ENCODE measurements around the gene HOOK2. TPM values are rescaled to one million over a fixed set of nuclear protein-coding genes. Genes with fewer than 3 reads are reported as not detected.
A peak's percentile ranks its signal among the peaks of the same experiment; 100 is the strongest.

HOOK2 gene
- total and polyA plus RNA-seq, 7 experiments from 2014 or later, result 4.0 to 37.5 (median 20.1) TPM

GRCh38 chr19:12789904-12790619 lies 14.7 kb upstream of the HOOK2 start:
- peaks cover 19 to 37% (median 30%) of the 10 kb centered on the region in 7 donors for H3K4me1 Mint-ChIP-seq
- H3K4me3 Mint-ChIP-seq, result peak overlapping the region; percentile 89 to 98 (median 94)
- H3K36me3 Mint-ChIP-seq, result peaks cover 0 to 6% (median 0%) of the 10 kb centered on the region in 5 donors
- peak; percentile 80 to 97 (median 83) for DNase-seq
- Histone ChIP-seq H3K9me3 (ENCODE audit: control insufficient read depth in 2 of 3, low read length in 3 of 3) (no peaks in the 10 kb centered on the region), H3K4me3 (ENCODE audit: low read length) (peak overlapping the region; percentile 98), H3K36me3 (ENCODE audit: control insufficient read depth in 2 of 3, insufficient read depth in 3 of 3, low read length in 3 of 3) (peaks cover 0 to 20% (median 0%) of the 10 kb centered on the region in 3 experiments), H3K4me1 (ENCODE audit: control insufficient read depth in 2 of 2, insufficient read depth in 2 of 2, low read length in 2 of 2) (peaks cover 42% of the 10 kb centered on the region in 2 donors), H3K27ac (ENCODE audit: low read depth, low read length) (peak overlapping the region; percentile 99), H3K27me3 (ENCODE audit: control insufficient read depth in 2 of 2, insufficient read depth in 2 of 2, low read length in 2 of 2) (no peaks in the 10 kb centered on the region)
- H3K27ac Mint-ChIP-seq, result peak overlapping the region; percentile 97 to 100 (median 100)
- ChIA-PET POLR2A (interaction anchor here (0.6 to 8.4 kb wide), 12 partner anchors 10 to 1734 kb away, joined by 3 to 621 read pairs (median 12); partner anchors contain the start of genes CALR, GCDH, GET3 and HOOK2), CTCF (interaction anchor here (0.8 to 3.7 kb wide), 4 partner anchors 7 to 13 kb away, joined by 3 to 71 read pairs (median 23); partner anchors contain the start of gene HOOK2)
- peaks cover 0 to 2% (median 0%) of the 10 kb centered on the region in 5 donors for H3K27me3 Mint-ChIP-seq
- ATAC-seq, result peak; percentile 48
- intact Hi-C loops (cut with micrococcal nuclease), result loop anchor here (1.0 to 5.0 kb wide), 10 partner anchors 8 to 1698 kb away; partner anchors contain the start of genes CALR (in 2 of the 2), DHPS (in 1 of the 2), IER2 (in 1 of the 2) and STX10 (in 1 of the 2)
- peaks cover 0 to 27% (median 0%) of the 10 kb centered on the region in 11 donors for H3K9me3 Mint-ChIP-seq

- peaks cover 17 to 30% (median 22%) of the 10 kb centered on the region in 7 donors for H3K4me1 Mint-ChIP-seq
- Histone ChIP-seq H3K27ac (ENCODE audit: low read depth, low read length) (peak overlapping the region; percentile 99), H3K4me1 (ENCODE audit: control insufficient read depth in 2 of 2, insufficient read depth in 2 of 2, low read length in 2 of 2) (peaks cover 41 to 43% of the 10 kb centered on the region in 2 donors), H3K27me3 (ENCODE audit: control insufficient read depth in 2 of 2, insufficient read depth in 2 of 2, low read length in 2 of 2) (no peaks in the 10 kb centered on the region), H3K4me3 (ENCODE audit: low read length) (no peak overlapping the region), H3K36me3 (ENCODE audit: control insufficient read depth in 2 of 3, insufficient read depth in 3 of 3, low read length in 3 of 3) (peaks cover 0 to 20% (median 0%) of the 10 kb centered on the region in 3 experiments), H3K9me3 (ENCODE audit: control insufficient read depth in 2 of 3, low read length in 3 of 3) (no peaks in the 10 kb centered on the region)
- no peak for ATAC-seq
- H3K27me3 Mint-ChIP-seq, result peaks cover 0 to 2% (median 0%) of the 10 kb centered on the region in 5 donors
- H3K4me3 Mint-ChIP-seq, result peak overlapping the region; percentile 61 to 95 (median 84)
- DNase-seq, result peak in 2 of 9 donors; percentile 33 to 44
- intact Hi-C loops (cut with micrococcal nuclease), result no loop called here
- POLR2A ChIA-PET, result interaction anchor here (0.6 to 2.4 kb wide), 4 partner anchors 9 to 54 kb away, joined by 3 to 23 read pairs (median 6); partner anchors contain the start of genes PRDX2 and THSD8
- H3K9me3 Mint-ChIP-seq, result peaks cover 0 to 27% (median 0%) of the 10 kb centered on the region in 11 donors
- H3K36me3 Mint-ChIP-seq, result peaks cover 0 to 6% (median 0%) of the 10 kb centered on the region in 5 donors
- H3K27ac Mint-ChIP-seq, result peak overlapping the region; percentile 93 to 100 (median 99)
- CTCF ChIA-PET, result interaction anchor here (0.8 to 3.0 kb wide), 2 partner anchors 9 to 12 kb away, joined by 3 to 22 read pairs; no protein-coding TSS in a partner anchor
Measured at GRCh38 chr19:12789098-12789903, 13.9 kb upstream of the HOOK2 start.

- H3K4me3 Mint-ChIP-seq, result peak overlapping the region; percentile 61 to 91 (median 80)
- intact Hi-C loops (cut with micrococcal nuclease), result no loop called here
- H3K36me3 Mint-ChIP-seq, result peaks cover 0 to 6% (median 0%) of the 10 kb centered on the region in 5 donors
- peak overlapping the region; percentile 93 to 100 (median 96) for H3K27ac Mint-ChIP-seq
- H3K4me1 Mint-ChIP-seq, result peaks cover 13 to 27% (median 19%) of the 10 kb centered on the region in 7 donors
- H3K9me3 Mint-ChIP-seq, result peaks cover 0 to 24% (median 0%) of the 10 kb centered on the region in 11 donors
- Histone ChIP-seq H3K27ac (ENCODE audit: low read depth, low read length) (peak overlapping the region; percentile 99), H3K27me3 (ENCODE audit: control insufficient read depth in 2 of 2, insufficient read depth in 2 of 2, low read length in 2 of 2) (no peaks in the 10 kb centered on the region), H3K36me3 (ENCODE audit: control insufficient read depth in 2 of 3, insufficient read depth in 3 of 3, low read length in 3 of 3) (peaks cover 0 to 20% (median 0%) of the 10 kb centered on the region in 3 experiments), H3K9me3 (ENCODE audit: control insufficient read depth in 2 of 3, low read length in 3 of 3) (no peaks in the 10 kb centered on the region), H3K4me3 (ENCODE audit: low read length) (no peak overlapping the region), H3K4me1 (ENCODE audit: control insufficient read depth in 2 of 2, insufficient read depth in 2 of 2, low read length in 2 of 2) (peaks cover 38 to 44% of the 10 kb centered on the region in 2 donors)
- ChIA-PET CTCF (interaction anchor here (3.0 kb wide), 1 partner anchor 11 kb away, joined by 22 read pairs; no protein-coding TSS in a partner anchor), POLR2A (interaction anchor here (1.2 to 2.4 kb wide), 2 partner anchors 11 to 14 kb away, joined by 3 to 23 read pairs; partner anchors contain the start of genes PRDX2 and THSD8)
- H3K27me3 Mint-ChIP-seq, result peaks cover 0 to 2% (median 0%) of the 10 kb centered on the region in 5 donors
- DNase-seq (peak in 2 of 9 donors; percentile 47 to 63), ATAC-seq (no peak)
Measured at GRCh38 chr19:12788682-12789097, 13.3 kb upstream of the HOOK2 start.

GRCh38 chr19:12788042-12788681 lies 12.8 kb upstream of the HOOK2 start:
- intact Hi-C loops (cut with micrococcal nuclease), result no loop called here
- H3K27me3 ChIP-seq (ENCODE audit: control insufficient read depth in 2 of 2, insufficient read depth in 2 of 2, low read length in 2 of 2), result no peaks in the 10 kb centered on the region
- peaks cover 0 to 18% (median 0%) of the 10 kb centered on the region in 3 experiments for H3K36me3 ChIP-seq (ENCODE audit: control insufficient read depth in 2 of 3, insufficient read depth in 3 of 3, low read length in 3 of 3)
- no peak overlapping the region for H3K4me3 ChIP-seq (ENCODE audit: low read length)
- CTCF ChIA-PET, result interaction anchor here (3.0 kb wide), 1 partner anchor 11 kb away, joined by 22 read pairs; no protein-coding TSS in a partner anchor
- no peak for DNase-seq
- Mint-ChIP-seq H3K9me3 (peaks cover 0 to 22% (median 0%) of the 10 kb centered on the region in 11 donors), H3K36me3 (peaks cover 0 to 4% (median 0%) of the 10 kb centered on the region in 5 donors), H3K4me1 (peaks cover 13 to 30% (median 24%) of the 10 kb centered on the region in 7 donors), H3K4me3 (peak overlapping the region in 9 of 10 donors; percentile 9 to 91 (median 48)), H3K27me3 (peaks cover 0 to under 1% (median 0%) of the 10 kb centered on the region in 5 donors), H3K27ac (peak overlapping the region; percentile 78 to 100 (median 96))
- peak overlapping the region; percentile 99 for H3K27ac ChIP-seq (ENCODE audit: low read depth, low read length)
- POLR2A ChIA-PET, result interaction anchor here (2.4 kb wide), 1 partner anchor 10 kb away, joined by 23 read pairs; no protein-coding TSS in a partner anchor
- ATAC-seq, result no peak
- peaks cover 42 to 49% of the 10 kb centered on the region in 2 donors for H3K4me1 ChIP-seq (ENCODE audit: control insufficient read depth in 2 of 2, insufficient read depth in 2 of 2, low read length in 2 of 2)
- H3K9me3 ChIP-seq (ENCODE audit: control insufficient read depth in 2 of 3, low read length in 3 of 3), result no peaks in the 10 kb centered on the region

- H3K27ac Mint-ChIP-seq, result peak overlapping the region in 7 of 9 donors; percentile 58 to 100 (median 94)
- no peak overlapping the region for H3K4me3 ChIP-seq (ENCODE audit: low read length)
- H3K27ac ChIP-seq (ENCODE audit: low read depth, low read length), result peak overlapping the region; percentile 98
Measured at GRCh38 chr19:12787458-12787857, 12.1 kb upstream of the HOOK2 start.

More at GRCh38 chr19:12787458-12787857, 12.1 kb upstream of the HOOK2 start:
- DNase-seq (no peak), ATAC-seq (no peak)
- intact Hi-C loops (cut with micrococcal nuclease), result no loop called here
- Mint-ChIP-seq H3K27me3 (no peaks in the 10 kb centered on the region), H3K4me1 (peaks cover 13 to 30% (median 24%) of the 10 kb centered on the region in 7 donors), H3K36me3 (no peaks in the 10 kb centered on the region), H3K4me3 (no peak overlapping the region), H3K9me3 (peaks cover 0 to 16% (median 0%) of the 10 kb centered on the region in 11 donors)
- H3K4me1 ChIP-seq (ENCODE audit: control insufficient read depth in 2 of 2, insufficient read depth in 2 of 2, low read length in 2 of 2), result peaks cover 43 to 54% of the 10 kb centered on the region in 2 donors
- ChIA-PET POLR2A (interaction anchor here (2.4 kb wide), 1 partner anchor 10 kb away, joined by 23 read pairs; no protein-coding TSS in a partner anchor), CTCF (interaction anchor here (3.0 kb wide), 1 partner anchor 10 kb away, joined by 22 read pairs; no protein-coding TSS in a partner anchor)
- H3K27me3 ChIP-seq (ENCODE audit: control insufficient read depth in 2 of 2, insufficient read depth in 2 of 2, low read length in 2 of 2), result no peaks in the 10 kb centered on the region
- H3K36me3 ChIP-seq (ENCODE audit: control insufficient read depth in 2 of 3, insufficient read depth in 3 of 3, low read length in 3 of 3), result peaks cover 0 to 11% (median 0%) of the 10 kb centered on the region in 3 experiments
- H3K9me3 ChIP-seq (ENCODE audit: control insufficient read depth in 2 of 3, low read length in 3 of 3), result no peaks in the 10 kb centered on the region

Data from naive thymus-derived CD4-positive, alpha-beta T cell (primary cell).